Measurements from ENCODE around the gene STARD3NL. TPM values are rescaled to one million over a fixed set of nuclear protein-coding genes. Genes with fewer than 3 reads are reported as not detected.

The STARD3NL gene
- total RNA-seq, 4 donors from 2014 or later, result 7.0 to 11.9 (median 8.6) TPM

DNA sequence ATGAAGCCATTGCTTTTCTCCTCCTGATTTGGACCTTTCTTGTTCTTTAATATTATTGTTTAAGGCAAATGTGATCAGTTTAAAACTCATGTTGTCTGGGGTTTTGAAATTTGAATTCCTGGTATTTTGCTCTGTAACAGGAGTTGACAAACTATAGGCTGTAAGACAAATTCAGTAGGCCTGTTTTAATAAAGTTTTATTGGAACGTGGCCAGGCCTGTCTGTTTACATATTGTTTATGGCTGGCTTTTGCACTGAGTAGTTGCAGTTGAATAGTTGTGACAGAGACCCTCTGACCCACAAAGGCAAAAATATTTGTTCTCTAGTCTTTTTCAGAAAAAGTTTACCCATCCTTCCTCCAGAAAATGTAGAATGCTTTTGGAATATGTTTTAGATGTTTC, 29.8 kb downstream of the STARD3NL start:
- TF ChIP-seq POLR2A (IDR thresholded peaks at IDR 0.05), result no peak
- TF ChIP-seq, protein P1, sequence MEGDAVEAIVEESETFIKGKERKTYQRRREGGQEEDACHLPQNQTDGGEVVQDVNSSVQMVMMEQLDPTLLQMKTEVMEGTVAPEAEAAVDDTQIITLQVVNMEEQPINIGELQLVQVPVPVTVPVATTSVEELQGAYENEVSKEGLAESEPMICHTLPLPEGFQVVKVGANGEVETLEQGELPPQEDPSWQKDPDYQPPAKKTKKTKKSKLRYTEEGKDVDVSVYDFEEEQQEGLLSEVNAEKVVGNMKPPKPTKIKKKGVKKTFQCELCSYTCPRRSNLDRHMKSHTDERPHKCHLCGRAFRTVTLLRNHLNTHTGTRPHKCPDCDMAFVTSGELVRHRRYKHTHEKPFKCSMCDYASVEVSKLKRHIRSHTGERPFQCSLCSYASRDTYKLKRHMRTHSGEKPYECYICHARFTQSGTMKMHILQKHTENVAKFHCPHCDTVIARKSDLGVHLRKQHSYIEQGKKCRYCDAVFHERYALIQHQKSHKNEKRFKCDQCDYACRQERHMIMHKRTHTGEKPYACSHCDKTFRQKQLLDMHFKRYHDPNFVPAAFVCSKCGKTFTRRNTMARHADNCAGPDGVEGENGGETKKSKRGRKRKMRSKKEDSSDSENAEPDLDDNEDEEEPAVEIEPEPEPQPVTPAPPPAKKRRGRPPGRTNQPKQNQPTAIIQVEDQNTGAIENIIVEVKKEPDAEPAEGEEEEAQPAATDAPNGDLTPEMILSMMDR (IDR thresholded peaks at IDR 0.05), result no peak
- no peak overlapping the region for H3K4me3 ChIP-seq (ENCODE audit: low read depth, poor library complexity, severe bottlenecking)
- 82 to 89% methylated on average over 1 of the region's 1 CpG for WGBS, 2 donors
- intact Hi-C loops (cut with DNase I; ENCODE audit: low total_unique reads), result no loop called here
- no peak for DNase-seq (ENCODE audit: low spot score in 2 of 2)

DNA sequence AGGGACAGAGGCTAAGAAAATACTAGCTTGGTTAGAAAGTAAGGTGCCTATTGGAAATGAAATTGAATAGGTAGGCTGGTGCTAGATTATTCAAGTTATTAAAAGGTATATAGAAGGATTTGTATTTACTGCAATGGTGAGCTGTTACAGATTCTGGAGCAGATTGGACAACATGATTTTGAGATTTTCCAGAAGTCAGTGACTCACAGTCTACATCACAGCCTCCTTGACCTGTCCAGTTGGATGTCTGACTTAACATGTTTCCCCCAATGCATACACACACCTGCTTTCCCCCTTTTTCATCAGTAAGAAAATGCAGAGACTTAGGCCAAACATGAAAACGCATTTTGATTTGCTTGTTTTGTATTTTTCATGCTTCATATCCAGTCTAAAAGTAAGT, 33.4 kb downstream of the STARD3NL start:
- intact Hi-C loops (cut with DNase I; ENCODE audit: low total_unique reads), result no loop called here
- H3K4me3 ChIP-seq (ENCODE audit: low read depth, poor library complexity, severe bottlenecking), result no peak overlapping the region
- WGBS, 2 donors, result 91 to 97% methylated on average over 1 of the region's 1 CpG
- DNase-seq (ENCODE audit: low spot score in 2 of 2), result no peak
- no peak for TF ChIP-seq POLR2A (IDR thresholded peaks at IDR 0.05)
- TF ChIP-seq, protein P1 (IDR thresholded peaks at IDR 0.05), result no peak

- no peak for TF ChIP-seq POLR2A (IDR thresholded peaks at IDR 0.05)
- TF ChIP-seq, protein P1 (IDR thresholded peaks at IDR 0.05), result no peak
- DNase-seq (ENCODE audit: low spot score in 2 of 2), result no peak
- intact Hi-C loops (cut with DNase I; ENCODE audit: low total_unique reads), result no loop called here
- no peak overlapping the region for H3K4me3 ChIP-seq (ENCODE audit: low read depth, poor library complexity, severe bottlenecking)
- WGBS, 2 donors, result 48 to 53% methylated on average over 3 of the region's 3 CpGs
These were observed 33.9 kb downstream of the STARD3NL start for GRCh38 chr7:38211940-38212339.

DNA sequence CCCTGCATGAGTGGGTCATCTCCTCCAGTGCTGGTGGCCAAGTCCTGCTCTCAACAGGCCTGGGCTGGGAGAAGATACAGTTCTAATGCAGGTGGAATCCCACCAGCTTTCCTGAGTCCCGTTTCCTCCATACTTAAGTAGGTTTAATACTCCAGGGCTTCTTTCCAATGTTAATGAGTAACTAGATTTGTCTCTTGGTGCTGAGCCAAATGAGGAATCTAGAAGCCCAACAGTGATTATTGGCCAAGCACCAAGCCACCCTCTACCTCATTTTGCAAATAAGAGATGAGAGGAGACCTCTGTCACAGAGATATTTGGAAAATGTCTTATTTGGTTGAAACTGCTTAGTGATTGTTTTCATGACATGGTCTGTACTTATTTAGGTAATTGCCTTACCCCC, 37.1 kb downstream of the STARD3NL start:
- intact Hi-C loops (cut with DNase I; ENCODE audit: low total_unique reads), result no loop called here
- no peak overlapping the region for H3K4me3 ChIP-seq (ENCODE audit: low read depth, poor library complexity, severe bottlenecking)
- DNase-seq (ENCODE audit: low spot score in 2 of 2), result no peak
- WGBS, 2 donors, result 50 to 67% methylated on average over 1 of the region's 1 CpG
- TF ChIP-seq, protein P1 (IDR thresholded peaks at IDR 0.05), result no peak
- no peak for TF ChIP-seq POLR2A (IDR thresholded peaks at IDR 0.05)

GRCh38 chr7:38215735-38216670, 38.0 kb downstream of the STARD3NL start:
- intact Hi-C loops (cut with DNase I; ENCODE audit: low total_unique reads), result no loop called here

More at GRCh38 chr7:38215735-38216670, 38.0 kb downstream of the STARD3NL start:
- WGBS, 2 donors, result 32 to 40% methylated on average over 5 of the region's 5 CpGs
- H3K4me3 ChIP-seq (ENCODE audit: low read depth, poor library complexity, severe bottlenecking), result no peak overlapping the region
- TF ChIP-seq POLR2A (IDR thresholded peaks at IDR 0.05), result no peak
- TF ChIP-seq, protein P1 (IDR thresholded peaks at IDR 0.05), result no peak
- peak; percentile 69 to 94 for DNase-seq (ENCODE audit: low spot score in 2 of 2)
